Measurements from ENCODE around the gene LMO1. TPM values are rescaled to one million over a fixed set of nuclear protein-coding genes. Genes with fewer than 3 reads are reported as not detected.

The LMO1 gene
- total and polyA plus RNA-seq, 2 experiments from 2014 or later = 0.33 TPM; not detected in 1

DNA sequence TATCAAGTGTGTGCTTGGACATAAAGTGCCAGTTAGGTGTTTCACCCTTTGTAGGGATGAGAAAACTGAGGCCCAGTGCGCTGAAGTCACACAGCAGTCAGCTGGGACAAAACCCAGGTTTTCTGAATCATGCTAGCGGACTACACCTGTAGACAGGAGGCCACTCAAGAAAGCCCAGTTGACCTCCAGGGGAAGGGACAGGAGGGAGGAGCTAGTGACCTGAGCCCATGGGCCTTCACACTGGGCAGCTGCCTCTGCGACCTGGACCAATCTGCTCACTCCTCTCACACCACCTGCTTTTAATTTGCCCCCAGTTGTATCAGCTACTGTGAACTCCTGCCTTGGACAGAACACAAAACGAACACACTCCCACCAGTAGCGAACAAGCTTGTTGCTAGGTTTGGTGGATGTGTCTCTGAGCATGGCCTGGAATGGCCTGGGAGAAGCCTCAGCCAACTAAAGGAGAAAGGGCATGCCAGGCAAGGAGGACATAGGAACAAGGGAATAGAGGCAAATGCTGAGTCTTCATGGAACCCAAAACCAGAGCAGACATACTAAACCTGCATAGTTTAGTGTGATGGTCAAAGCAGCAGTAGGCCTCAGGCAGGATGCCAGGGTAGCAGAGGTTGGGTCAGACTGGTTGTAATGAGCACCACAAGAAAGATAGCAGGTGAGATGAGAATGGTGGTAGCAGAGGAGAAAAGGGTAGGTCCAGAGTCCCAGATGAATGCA is 7.2 kb downstream of the LMO1 start:
- H3K36me3 ChIP-seq (replicated peaks; ENCODE audit: insufficient read depth, low read depth) = no peaks in the 10 kb centered on the region
- no peaks in the 10 kb centered on the region for H3K9me2 ChIP-seq (replicated peaks; ENCODE audit: insufficient read depth)
- H3K4me1 ChIP-seq (ENCODE audit: insufficient read depth) = no peaks in the 10 kb centered on the region
- no peak overlapping the region for H3K4me3 ChIP-seq
- no peak overlapping the region for H2AFZ ChIP-seq
- H3K79me2 ChIP-seq = no peaks in the 10 kb centered on the region
- no peak for DNase-seq (ENCODE audit: low spot score)
- no peak overlapping the region for H3K27ac ChIP-seq
- H4K20me1 ChIP-seq (ENCODE audit: insufficient read depth, poor library complexity, severe bottlenecking) = no peaks in the 10 kb centered on the region
- TF ChIP-seq EZH2phosphoT487 (IDR thresholded peaks at IDR 0.05; ENCODE audit: low read depth, severe bottlenecking, unreplicated experiment) = no peak
- TF ChIP-seq, protein P1, sequence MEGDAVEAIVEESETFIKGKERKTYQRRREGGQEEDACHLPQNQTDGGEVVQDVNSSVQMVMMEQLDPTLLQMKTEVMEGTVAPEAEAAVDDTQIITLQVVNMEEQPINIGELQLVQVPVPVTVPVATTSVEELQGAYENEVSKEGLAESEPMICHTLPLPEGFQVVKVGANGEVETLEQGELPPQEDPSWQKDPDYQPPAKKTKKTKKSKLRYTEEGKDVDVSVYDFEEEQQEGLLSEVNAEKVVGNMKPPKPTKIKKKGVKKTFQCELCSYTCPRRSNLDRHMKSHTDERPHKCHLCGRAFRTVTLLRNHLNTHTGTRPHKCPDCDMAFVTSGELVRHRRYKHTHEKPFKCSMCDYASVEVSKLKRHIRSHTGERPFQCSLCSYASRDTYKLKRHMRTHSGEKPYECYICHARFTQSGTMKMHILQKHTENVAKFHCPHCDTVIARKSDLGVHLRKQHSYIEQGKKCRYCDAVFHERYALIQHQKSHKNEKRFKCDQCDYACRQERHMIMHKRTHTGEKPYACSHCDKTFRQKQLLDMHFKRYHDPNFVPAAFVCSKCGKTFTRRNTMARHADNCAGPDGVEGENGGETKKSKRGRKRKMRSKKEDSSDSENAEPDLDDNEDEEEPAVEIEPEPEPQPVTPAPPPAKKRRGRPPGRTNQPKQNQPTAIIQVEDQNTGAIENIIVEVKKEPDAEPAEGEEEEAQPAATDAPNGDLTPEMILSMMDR (IDR thresholded peaks at IDR 0.05; ENCODE audit: poor library complexity) = no peak
- H3K9me3 ChIP-seq (ENCODE audit: low read depth) = no peaks in the 10 kb centered on the region
- H3K27me3 ChIP-seq = peaks cover 16% of the 10 kb centered on the region
- 67% methylated on average over 5 of the region's 5 CpGs for WGBS (ENCODE audit: low lambda C conversion rate, missing lambda C conversion rate)
- H3K4me2 ChIP-seq = no peak overlapping the region

GRCh38 chr11:8253566-8253965 is 10.1 kb downstream of the LMO1 start:
- Histone ChIP-seq H3K9me2 (replicated peaks; ENCODE audit: insufficient read depth) (no peaks in the 10 kb centered on the region), H4K20me1 (ENCODE audit: insufficient read depth, poor library complexity, severe bottlenecking) (no peaks in the 10 kb centered on the region), H3K9me3 (ENCODE audit: low read depth) (no peaks in the 10 kb centered on the region), H3K27ac (no peak overlapping the region), H3K27me3 (no peaks in the 10 kb centered on the region), H3K36me3 (replicated peaks; ENCODE audit: insufficient read depth, low read depth) (no peaks in the 10 kb centered on the region), H3K4me1 (ENCODE audit: insufficient read depth) (no peaks in the 10 kb centered on the region), H3K4me3 (no peak overlapping the region), H3K4me2 (no peak overlapping the region), H2AFZ (no peak overlapping the region), H3K79me2 (no peaks in the 10 kb centered on the region)
- TF ChIP-seq EZH2phosphoT487 (IDR thresholded peaks at IDR 0.05; ENCODE audit: low read depth, severe bottlenecking, unreplicated experiment) = no peak
- no peak for TF ChIP-seq EZH2 (IDR thresholded peaks at IDR 0.05; ENCODE audit: borderline replicate concordance)
- TF ChIP-seq, protein P1 (IDR thresholded peaks at IDR 0.05; ENCODE audit: poor library complexity) = no peak
- WGBS (ENCODE audit: low lambda C conversion rate, missing lambda C conversion rate) = 80% methylated on average over 12 of the region's 12 CpGs
- no peak for DNase-seq (ENCODE audit: low spot score)

DNA sequence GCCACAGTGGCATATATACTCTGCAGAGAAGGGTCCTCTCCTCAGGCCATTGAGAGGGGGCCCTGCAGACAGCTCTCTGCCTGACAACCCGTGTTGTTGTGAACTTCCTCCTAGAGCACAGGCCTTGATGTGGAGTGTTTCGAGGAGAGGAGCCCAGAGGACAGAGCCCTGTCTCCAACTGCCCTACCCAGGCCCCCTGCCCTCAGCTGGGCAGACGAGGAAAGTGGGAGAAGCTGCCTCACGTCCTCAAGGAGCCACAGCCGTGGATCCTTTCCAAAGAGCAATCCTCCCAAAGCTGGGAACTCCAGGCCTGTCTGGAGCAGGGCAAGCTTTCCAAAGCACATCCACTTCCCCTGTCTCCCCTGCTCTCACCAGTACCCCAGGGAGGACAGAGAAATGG is 10.7 kb downstream of the LMO1 start:
- WGBS (ENCODE audit: low lambda C conversion rate, missing lambda C conversion rate) = 88% methylated on average over 5 of the region's 5 CpGs
- H4K20me1 ChIP-seq (ENCODE audit: insufficient read depth, poor library complexity, severe bottlenecking) = no peaks in the 10 kb centered on the region
- H3K9me3 ChIP-seq (ENCODE audit: low read depth) = no peaks in the 10 kb centered on the region
- no peaks in the 10 kb centered on the region for H3K4me1 ChIP-seq (ENCODE audit: insufficient read depth)
- H3K27me3 ChIP-seq = no peaks in the 10 kb centered on the region
- H3K36me3 ChIP-seq (replicated peaks; ENCODE audit: insufficient read depth, low read depth) = no peaks in the 10 kb centered on the region
- no peak overlapping the region for H3K27ac ChIP-seq
- TF ChIP-seq EZH2phosphoT487 (IDR thresholded peaks at IDR 0.05; ENCODE audit: low read depth, severe bottlenecking, unreplicated experiment) (no peak), EZH2 (IDR thresholded peaks at IDR 0.05; ENCODE audit: borderline replicate concordance) (no peak)
- TF ChIP-seq, protein P1 (IDR thresholded peaks at IDR 0.05; ENCODE audit: poor library complexity) = no peak
- no peak overlapping the region for H3K4me3 ChIP-seq
- H2AFZ ChIP-seq = no peak overlapping the region
- no peaks in the 10 kb centered on the region for H3K9me2 ChIP-seq (replicated peaks; ENCODE audit: insufficient read depth)
- no peak overlapping the region for H3K4me2 ChIP-seq
- no peaks in the 10 kb centered on the region for H3K79me2 ChIP-seq
- DNase-seq (ENCODE audit: low spot score) = no peak
